ENCODE measurements around the gene LSM14A.

DNA sequence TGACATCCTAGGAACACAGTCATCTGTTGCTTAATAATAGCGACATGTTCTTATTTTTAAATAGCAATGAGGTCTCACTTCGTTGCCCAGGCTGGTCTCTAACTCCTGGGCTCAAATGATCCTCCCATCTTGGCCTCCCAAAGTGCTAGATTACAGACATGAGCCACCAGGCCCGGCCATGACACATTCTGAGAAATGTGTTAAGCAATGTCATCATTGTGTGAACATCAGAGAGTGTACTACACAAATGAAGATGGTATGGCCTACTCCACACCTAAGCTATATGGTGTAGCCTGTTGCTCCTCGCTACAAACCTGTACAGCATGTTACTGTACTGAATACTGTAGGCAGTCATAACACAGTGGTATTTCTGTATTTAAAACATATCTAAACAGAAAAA is 57.4 kb downstream of the LSM14A start:
- TF ChIP-seq SPI1 (IDR thresholded peaks at IDR 0.05; ENCODE audit: low read depth, low read length) (no peak), TAF1 (IDR thresholded peaks at IDR 0.05; ENCODE audit: low read depth, low read length) (no peak), POLR2AphosphoS5 (IDR thresholded peaks at IDR 0.05; ENCODE audit: low read depth, low read length) (no peak), POLR2A (IDR thresholded peaks at IDR 0.05; ENCODE audit: low read depth, low read length) (no peak), POU2F2 (IDR thresholded peaks at IDR 0.05; ENCODE audit: low read depth, low read length) (no peak), PAX5 (IDR thresholded peaks at IDR 0.05; ENCODE audit: insufficient read depth, low read length, severe bottlenecking) (no peak)

All from GM12891 (cell line).